Transverse colon (tissue), 4 donors: ENCODE measurements around the gene WWOX. TPM values are rescaled to one million over a fixed set of nuclear protein-coding genes. Genes with fewer than 3 reads are reported as not detected.
"Not testable (repeated sequence)": the region's sequence is repeated elsewhere in the genome, so short reads cannot be mapped to it uniquely, and the experiment has no call there.

ENCODE experiments used
- DNase-seq: peaks from one replicate; pipeline ENCODE4 v3.0.0-alpha.2; 2019
- H3K27ac ChIP-seq, 4 donors: fragments of 200-600 bp; sonication (generic); 2 replicates each; pipeline ENCODE4 v1.5.1; 2016 to 2018; ENCODE audit warnings: inconsistent platforms in 4 of 4
- H3K27me3 ChIP-seq: fragments of 200-600 bp; sonication (generic); 2 replicates; pipeline ENCODE4 v1.5.1; 2017; ENCODE audit warnings: inconsistent platforms
- H3K36me3 ChIP-seq, 4 donors: fragments of 200-600 bp; sonication (generic); 2 replicates each; pipeline ENCODE4 v1.5.1; 2017 to 2019; ENCODE audit warnings: inconsistent platforms in 4 of 4
- H3K4me1 ChIP-seq, 4 donors: fragments of 200-600 bp; sonication (generic); 2 replicates each; pipeline ENCODE4 v1.5.1; 2017 to 2020; ENCODE audit warnings: inconsistent platforms in 4 of 4
- H3K4me3 ChIP-seq, 4 donors: fragments of 200-600 bp; sonication (generic); 1 replicate in 1 of 4; 2 replicates in 3 of 4; pipeline versions ENCODE4 v1.5.1 to v1.6.1; 2017 to 2019; ENCODE audit warnings: inconsistent platforms in 4 of 4
- H3K9me3 ChIP-seq, 2 donors: fragments of 200-600 bp; sonication (generic); 2 replicates each; pipeline ENCODE4 v1.5.1; 2017 to 2019; ENCODE audit warnings: inconsistent platforms in 2 of 2
- CTCF ChIP-seq, 5 experiments: fragments of 200-600 bp in 3 of 5; fragments of 450-650 bp in 2 of 5; sonication (generic) in 3 of 5; IDR thresholded peaks; 1 replicate in 2 of 5; 2 replicates in 3 of 5; pipeline ENCODE4 v1.5.1; 2016 to 2017; ENCODE audit warnings: antibody characterized with exemption in 5 of 5, inconsistent platforms in 3 of 5, mild to moderate bottlenecking in 2 of 5, moderate library complexity in 1 of 5
- EP300 ChIP-seq: sonication (generic); formaldehyde crosslinking; IDR thresholded peaks from one replicate; pipeline ENCODE4 v1.6.1; 2017; ENCODE audit warnings: antibody characterized with exemption, low read depth
- POLR2A ChIP-seq: fragments of 450-650 bp; IDR thresholded peaks from one replicate; pipeline ENCODE4 v1.6.1; 2016; ENCODE audit warnings: antibody characterized with exemption, mild to moderate bottlenecking, moderate library complexity
- POLR2AphosphoS5 ChIP-seq, 3 donors: sonication (generic); formaldehyde crosslinking; IDR thresholded peaks; one replicate each; pipeline ENCODE4 v1.6.1; 2016; ENCODE audit warnings: antibody characterized with exemption in 3 of 3
- WGBS, 2 donors: methylation state at CpG; one replicate each; pipeline ENCODE4 v1.1.5; 2018; ENCODE audit warnings: low coverage in 1 of 2; 5-methylcytosine and 5-hydroxymethylcytosine counted together
- in situ Hi-C, 4 donors: fragments of 200-750 bp; cut with MboI; loops; one replicate each; pipeline versions ENCODE4 v1.15.0 to v1.15.1; 2017; ENCODE audit warnings: low sequenced_read_pairs in 3 of 4, low pct_ligation_motif_present in 1 of 4, low pct_unique_long_range_greater_than_20kb in 1 of 4
- intact Hi-C: fragments of 100-400 bp; cut with DNase I; formaldehyde crosslinking; loops from one replicate; pipeline ENCODE4 v1.15.1; 2023; ENCODE audit warnings: low total_unique reads
- total RNA-seq, 4 donors: library from RNA; depleted of rRNA; stranded (reverse); fragments of >200 nt; gene quantifications; one replicate each; pipeline ENCODE4 v1.1.0, GENCODE V29; 2016

The WWOX gene
- 10 to 100 TPM; 11.2 to 53.8 (median 24.8) TPM for total RNA-seq

DNA sequence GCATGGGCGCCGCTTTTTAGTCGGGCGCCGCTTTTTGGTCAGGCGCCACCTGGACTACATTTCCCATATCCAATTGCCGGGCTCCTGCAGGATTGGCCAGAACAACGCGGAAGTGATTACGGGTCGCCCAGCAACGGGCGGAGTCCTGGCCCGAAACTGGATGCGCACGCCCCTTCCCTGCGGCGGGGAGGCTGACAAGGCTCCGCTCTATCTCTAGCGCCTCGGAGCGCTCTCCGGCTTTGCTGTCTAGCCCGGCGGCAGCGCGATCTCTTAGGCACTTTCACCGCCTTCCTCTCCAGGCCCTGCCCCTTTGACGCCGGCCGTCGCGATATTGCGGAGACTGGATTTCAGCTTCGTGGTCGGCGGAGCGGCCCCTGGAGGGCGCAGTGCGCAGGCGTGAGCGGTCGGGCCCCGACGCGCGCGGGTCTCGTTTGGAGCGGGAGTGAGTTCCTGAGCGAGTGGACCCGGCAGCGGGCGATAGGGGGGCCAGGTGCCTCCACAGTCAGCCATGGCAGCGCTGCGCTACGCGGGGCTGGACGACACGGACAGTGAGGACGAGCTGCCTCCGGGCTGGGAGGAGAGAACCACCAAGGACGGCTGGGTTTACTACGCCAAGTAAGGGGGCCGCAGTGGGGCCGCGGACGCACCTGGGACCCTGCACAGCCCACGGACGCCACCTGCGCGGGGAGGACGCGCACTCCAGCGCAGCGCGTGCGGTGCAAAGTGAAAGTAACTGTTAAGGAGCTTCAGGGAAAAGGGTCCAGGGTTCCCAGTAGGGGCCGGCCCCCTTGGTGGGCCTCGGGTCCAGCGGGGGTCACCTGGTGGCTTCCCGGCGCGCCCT lies at the start of gene WWOX:
WWOX (plus strand) TSS at position 384 of the 841 bp plus-strand sequence.
- 0 to 10% methylated on average over 2 to 62 of the region's 84 CpGs for WGBS, 2 donors
- DNase-seq = peak; percentile 98
- H3K36me3 ChIP-seq = no peaks in the 10 kb centered on the region
- intact Hi-C loops (no loop called here), in situ Hi-C loops (loop anchor here in 1 of 4 donors (25.0 kb wide), 1 partner anchor 663 kb away; no protein-coding TSS in a partner anchor)
- no peaks in the 10 kb centered on the region for H3K9me3 ChIP-seq
- TF ChIP-seq CTCF (IDR thresholded peaks at IDR 0.05) (peak in 4 of 5 experiments; percentile 84 to 96 (median 90)), POLR2A (peak; percentile 46), EP300 (no peak), POLR2AphosphoS5 (IDR thresholded peaks at IDR 0.05) (peak; percentile 46 to 61 (median 52))
- H3K27ac ChIP-seq = peak within 1 kb of the TSS; percentile 92 to 96 (median 94)
- peak within 1 kb of the TSS; percentile 62 to 91 (median 84) for H3K4me3 ChIP-seq
- peaks cover 0 to 13% (median 5%) of the 10 kb centered on the region in 4 donors for H3K4me1 ChIP-seq
- peaks cover 4% of the 10 kb centered on the region for H3K27me3 ChIP-seq

GRCh38 chr16:78050734-78051400 lies 48.6 kb upstream of the WWOX start:
- Histone ChIP-seq H3K4me1 (peaks cover 0 to 1% (median 0%) of the 10 kb centered on the region in 4 donors), H3K27me3 (peaks cover under 1% of the 10 kb centered on the region), H3K27ac (no peak overlapping the region), H3K36me3 (no peaks in the 10 kb centered on the region), H3K4me3 (no peak overlapping the region), H3K9me3 (no peaks in the 10 kb centered on the region)
- TF ChIP-seq EP300 (no peak), POLR2A (no peak), CTCF (IDR thresholded peaks at IDR 0.05) (no peak), POLR2AphosphoS5 (IDR thresholded peaks at IDR 0.05) (no peak)
- WGBS, 2 donors = 61 to 65% methylated on average over 2 of the region's 2 CpGs
- in situ Hi-C loops (no loop called here), intact Hi-C loops (no loop called here)
- DNase-seq = no peak

DNA sequence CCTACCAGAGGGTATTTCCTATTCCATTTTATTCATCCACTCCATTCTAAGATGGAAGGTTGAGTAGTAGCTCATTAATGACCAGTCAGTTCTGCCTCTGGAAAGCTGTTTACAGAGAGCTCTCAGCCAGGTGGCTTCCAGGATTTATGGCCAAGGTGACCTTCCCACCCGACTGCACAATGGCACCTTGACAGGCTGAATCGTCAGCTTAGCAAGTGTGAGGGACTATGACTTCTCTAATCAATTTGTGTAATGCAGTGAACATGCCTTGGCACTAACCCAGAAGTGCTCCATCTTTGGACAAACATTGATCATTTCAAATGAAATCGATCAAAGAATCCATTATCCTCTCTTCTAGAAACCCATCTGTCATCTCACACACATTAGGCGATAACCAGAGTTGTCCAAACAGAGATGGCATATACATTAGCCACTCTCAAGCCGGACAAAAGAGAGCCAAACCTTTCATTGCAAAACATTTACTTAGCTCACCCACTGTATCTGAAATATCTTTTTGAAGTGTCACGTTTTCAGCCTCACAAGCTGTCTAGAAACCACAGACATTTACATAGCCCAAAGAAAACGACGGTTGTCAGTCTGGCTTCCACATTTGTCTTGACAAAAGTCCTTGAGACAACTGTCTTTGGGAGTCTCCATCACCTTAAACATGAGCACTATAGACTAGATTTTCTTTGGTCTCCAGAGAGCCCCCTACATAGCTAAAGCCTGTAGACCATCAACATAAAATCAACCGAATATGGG lies 41.5 kb upstream of the WWOX start:
- in situ Hi-C loops (no loop called here), intact Hi-C loops (no loop called here)
- Histone ChIP-seq H3K4me3 (no peak overlapping the region), H3K4me1 (no peaks in the 10 kb centered on the region), H3K36me3 (no peaks in the 10 kb centered on the region), H3K9me3 (no peaks in the 10 kb centered on the region), H3K27ac (no peak overlapping the region), H3K27me3 (no peaks in the 10 kb centered on the region)
- no peak for TF ChIP-seq CTCF (IDR thresholded peaks at IDR 0.05)
- TF ChIP-seq POLR2A = no peak
- TF ChIP-seq EP300 = no peak
- TF ChIP-seq POLR2AphosphoS5 (IDR thresholded peaks at IDR 0.05) = no peak
- 66 to 73% methylated on average over 5 to 9 of the region's 9 CpGs for WGBS, 2 donors
- DNase-seq = no peak

- H3K9me3 ChIP-seq, DNase-seq, H3K4me3 ChIP-seq, H3K27ac ChIP-seq, H3K36me3 ChIP-seq, H3K27me3 ChIP-seq, intact Hi-C loops, in situ Hi-C loops, H3K4me1 ChIP-seq: not testable (repeated sequence)
- 86% methylated on average over 25 of the region's 25 CpGs; no CpG with 5 or more reads in 1 of the 2 donors for WGBS, 2 donors
Measured at GRCh38 chr16:78059806-78060205, 39.6 kb upstream of the WWOX start.
